ENCODE measurements around the gene RBKS. TPM values are rescaled to one million over a fixed set of nuclear protein-coding genes. Genes with fewer than 3 reads are reported as not detected.

Gene RBKS
- total RNA-seq, 1 experiment from 2014 or later: 4.5 TPM

GRCh38 chr2:27901234-27901633, 11.0 kb upstream of the RBKS start:
- Histone ChIP-seq H3K4me3 (no peak overlapping the region), H4K20me1 (ENCODE audit: insufficient read depth) (no peaks in the 10 kb centered on the region), H2AFZ (no peak overlapping the region), H3K27me3 (ENCODE audit: insufficient read depth, low read depth) (no peaks in the 10 kb centered on the region), H3K79me2 (ENCODE audit: low read depth) (0 out of 2 replicates have a peak, but pooled peaks cover 7% of the 10 kb centered on the region), H3K36me3 (ENCODE audit: low read depth) (peaks cover 28% of the 10 kb centered on the region), H3K9me3 (ENCODE audit: insufficient read depth, low read depth) (no peaks in the 10 kb centered on the region), H3F3A (ENCODE audit: insufficient read depth, low read depth) (no peaks in the 10 kb centered on the region; the same call in 1 of the 2 replicates), H3K4me2 (no peak overlapping the region), H3K27ac (no peak overlapping the region), H3K9me2 (ENCODE audit: insufficient read depth) (no peaks in the 10 kb centered on the region), H3K4me1 (replicated peaks; ENCODE audit: insufficient read depth) (no peaks in the 10 kb centered on the region)
- ChIA-PET CTCF (no interaction called here), POLR2A (ENCODE audit: unreplicated experiment) (no interaction called here)
- intact Hi-C loops (cut with micrococcal nuclease; ENCODE audit: unreplicated experiment): no loop called here
- BruUV-seq (replicated peaks): no TSS peak
- DNase-seq: no peak
- TF ChIP-seq CTCF (conservative IDR thresholded peaks at IDR 0.05) (no peak), EZH2 (IDR thresholded peaks at IDR 0.05; ENCODE audit: low read depth) (no peak)

- DNase-seq: no peak
- Histone ChIP-seq H3K4me1 (replicated peaks; ENCODE audit: insufficient read depth) (no peaks in the 10 kb centered on the region), H3K79me2 (ENCODE audit: low read depth) (peaks cover 15% of the 10 kb centered on the region; the same call in 1 of the 2 replicates), H3F3A (ENCODE audit: insufficient read depth, low read depth) (no peaks in the 10 kb centered on the region; the same call in 1 of the 2 replicates), H2AFZ (no peak overlapping the region), H3K9me2 (ENCODE audit: insufficient read depth) (no peaks in the 10 kb centered on the region), H3K36me3 (ENCODE audit: low read depth) (peaks cover 44% of the 10 kb centered on the region), H3K4me3 (no peak overlapping the region), H4K20me1 (ENCODE audit: insufficient read depth) (no peaks in the 10 kb centered on the region), H3K9me3 (ENCODE audit: insufficient read depth, low read depth) (no peaks in the 10 kb centered on the region), H3K4me2 (no peak overlapping the region), H3K27ac (no peak overlapping the region), H3K27me3 (ENCODE audit: insufficient read depth, low read depth) (no peaks in the 10 kb centered on the region)
- TF ChIP-seq CTCF (conservative IDR thresholded peaks at IDR 0.05) (no peak), EZH2 (IDR thresholded peaks at IDR 0.05; ENCODE audit: low read depth) (no peak)
- CTCF ChIA-PET: no interaction called here
- POLR2A ChIA-PET (ENCODE audit: unreplicated experiment): no interaction called here
- BruUV-seq (replicated peaks): no TSS peak
- intact Hi-C loops (cut with micrococcal nuclease; ENCODE audit: unreplicated experiment): no loop called here
These were observed 7.5 kb upstream of the RBKS start for GRCh38 chr2:27897717-27898116.

- peaks cover 46% of the 10 kb centered on the region for H3K79me2 ChIP-seq (ENCODE audit: low read depth)
- intact Hi-C loops (cut with micrococcal nuclease; ENCODE audit: unreplicated experiment): loop anchor here (5.0 kb wide), 1 partner anchor 559 kb away; no protein-coding TSS in a partner anchor
- POLR2A ChIA-PET (ENCODE audit: unreplicated experiment): interaction anchor here (0.6 kb wide), 1 partner anchor 14 kb away, joined by 3 read pairs; no protein-coding TSS in a partner anchor
- no peak overlapping the region for H2AFZ ChIP-seq
- no peaks in the 10 kb centered on the region for H3K9me2 ChIP-seq (ENCODE audit: insufficient read depth)
- H3K4me1 ChIP-seq (replicated peaks; ENCODE audit: insufficient read depth): peaks cover 31% of the 10 kb centered on the region
- peaks cover 15% of the 10 kb centered on the region for H3F3A ChIP-seq (ENCODE audit: insufficient read depth, low read depth)
- H3K4me3 ChIP-seq: no peak overlapping the region
- no peaks in the 10 kb centered on the region for H3K9me3 ChIP-seq (ENCODE audit: insufficient read depth, low read depth)
- no peak for DNase-seq
- no peaks in the 10 kb centered on the region for H4K20me1 ChIP-seq (ENCODE audit: insufficient read depth)
- no TSS peak for BruUV-seq (replicated peaks)
- H3K27ac ChIP-seq: no peak overlapping the region
- H3K4me2 ChIP-seq: 0 out of 2 replicates have a peak overlapping the region, but pooled peaks have one; percentile 7
- CTCF ChIA-PET: no interaction called here
- no peaks in the 10 kb centered on the region for H3K27me3 ChIP-seq (ENCODE audit: insufficient read depth, low read depth)
- H3K36me3 ChIP-seq (ENCODE audit: low read depth): peaks cover 24% of the 10 kb centered on the region; the same call in 1 of the 2 replicates
- no peak for TF ChIP-seq CTCF (conservative IDR thresholded peaks at IDR 0.05)
- TF ChIP-seq EZH2 (IDR thresholded peaks at IDR 0.05; ENCODE audit: low read depth): no peak
These were observed 2.8 kb upstream of the RBKS start for GRCh38 chr2:27893006-27893405.

Measured in PC-9 (cell line).